Small intestine (tissue), 7 donors: ENCODE data around the gene LINGO4. TPM values are rescaled to one million over a fixed set of nuclear protein-coding genes. Genes with fewer than 3 reads are reported as not detected.

ENCODE experiments used
- DNase-seq, 2 donors: peaks; one replicate each; pipeline versions ENCODE4 v3.0.0 to v3.0.0-alpha.2; 2013
- FAIRE-seq: peaks from 2 replicates; lab custom pipeline; 2012; peaks lifted over from hg19 to GRCh38; lab: Jason Lieb, UNC
- H3K27ac ChIP-seq, 3 donors: one replicate each; pipeline ENCODE4 v1.5.1; 2013; ENCODE audit warnings: low read length in 2 of 3, mild to moderate bottlenecking in 2 of 3, control low read depth in 1 of 3, inconsistent platforms in 1 of 3, low read depth in 1 of 3, moderate library complexity in 1 of 3
- H3K27me3 ChIP-seq, 3 donors: one replicate each; pipeline ENCODE4 v1.6.1; 2013; ENCODE audit warnings: low read length in 3 of 3, inconsistent platforms in 1 of 3; ENCODE audit not compliant: control insufficient read depth in 3 of 3, insufficient read depth in 3 of 3
- H3K36me3 ChIP-seq, 3 donors: one replicate each; pipeline ENCODE4 v1.6.1; 2013; ENCODE audit warnings: low read length in 3 of 3, inconsistent platforms in 1 of 3, low read depth in 1 of 3, mild to moderate bottlenecking in 1 of 3, moderate library complexity in 1 of 3; ENCODE audit not compliant: control insufficient read depth in 3 of 3, insufficient read depth in 2 of 3
- H3K4me1 ChIP-seq, 3 donors: one replicate each; pipeline ENCODE4 v1.6.1; 2013; ENCODE audit warnings: low read length in 2 of 3, inconsistent platforms in 1 of 3, low read depth in 1 of 3, mild to moderate bottlenecking in 1 of 3, moderate library complexity in 1 of 3; ENCODE audit not compliant: control insufficient read depth in 3 of 3, insufficient read depth in 2 of 3
- H3K4me3 ChIP-seq, 3 donors: one replicate each; pipeline ENCODE4 v1.5.1; 2013; ENCODE audit warnings: low read length in 3 of 3, control low read depth in 1 of 3, inconsistent platforms in 1 of 3, low read depth in 1 of 3, mild to moderate bottlenecking in 1 of 3, moderate library complexity in 1 of 3
- H3K9me3 ChIP-seq, 2 donors: one replicate each; pipeline ENCODE4 v1.6.1; 2013; ENCODE audit warnings: low read depth in 1 of 2, low read length in 1 of 2; ENCODE audit not compliant: control insufficient read depth in 2 of 2, insufficient read depth in 1 of 2
- WGBS, 3 donors: extraction: QIAGEN DNeasy Blood & Tissue Kit; methylation state at CpG; one replicate each; pipeline ENCODE4 v1.1.7; 2013; 5-methylcytosine and 5-hydroxymethylcytosine counted together
- polyA plus RNA-seq, 4 donors: library from polyadenylated mRNA; stranded (reverse) in 3 of 4; unstranded in 1 of 4; fragments of 200-250 nt in 3 of 4; fragments of 120-200 nt in 1 of 4; gene quantifications; one replicate each; pipeline versions ENCODE4 v1.2.1 to v1.2.3, GENCODE V29; 2013
- donor health status: healthy with polysubstance abuse.
- donor health status: control.
- donor health status: control.
- donor health status: Bipolar disorder and iron deficiency.
- donor health status: healthy.

The LINGO4 gene
- polyA plus RNA-seq, 4 donors: 0.15 to 0.89 TPM; not detected in 2

GRCh38 chr1:151814426-151814825 is 9.2 kb upstream of the LINGO4 start:
- Histone ChIP-seq H3K27me3 (no peaks in the 10 kb centered on the region), H3K9me3 (no peaks in the 10 kb centered on the region), H3K36me3 (peaks cover 0 to 5% (median 2%) of the 10 kb centered on the region in 3 donors), H3K27ac (no peak overlapping the region), H3K4me1 (peaks cover 0 to 3% (median 0%) of the 10 kb centered on the region in 3 donors), H3K4me3 (no peak overlapping the region)
- WGBS, 3 donors: 86 to 88% (median 88%) methylated on average over 15 of the region's 15 CpGs
- no peak for DNase-seq
- FAIRE-seq: no peak

- no peaks in the 10 kb centered on the region for H3K27me3 ChIP-seq
- 84 to 87% (median 86%) methylated on average over 12 of the region's 12 CpGs for WGBS, 3 donors
- FAIRE-seq: no peak
- no peak for DNase-seq
- no peaks in the 10 kb centered on the region for H3K9me3 ChIP-seq
- no peak overlapping the region for H3K27ac ChIP-seq
- peaks cover 0 to 5% (median 2%) of the 10 kb centered on the region in 3 donors for H3K36me3 ChIP-seq
- H3K4me1 ChIP-seq: peaks cover 0 to 3% (median 0%) of the 10 kb centered on the region in 3 donors
- no peak overlapping the region for H3K4me3 ChIP-seq
These were observed 8.2 kb upstream of the LINGO4 start for GRCh38 chr1:151813271-151813977.

GRCh38 chr1:151811181-151811580 is 6.0 kb upstream of the LINGO4 start:
- WGBS, 3 donors: 85 to 94% (median 94%) methylated on average over 9 of the region's 9 CpGs
- Histone ChIP-seq H3K4me3 (no peak overlapping the region), H3K27me3 (no peaks in the 10 kb centered on the region), H3K36me3 (peaks cover 0 to 5% (median 2%) of the 10 kb centered on the region in 3 donors), H3K4me1 (no peaks in the 10 kb centered on the region), H3K27ac (no peak overlapping the region), H3K9me3 (no peaks in the 10 kb centered on the region)
- FAIRE-seq (no peak), DNase-seq (no peak)

GRCh38 chr1:151809985-151810556 is 4.9 kb upstream of the LINGO4 start:
- WGBS, 3 donors: 96 to 97% (median 97%) methylated on average over 1 of the region's 1 CpG
- H3K9me3 ChIP-seq: no peaks in the 10 kb centered on the region
- peaks cover 0 to 5% (median 2%) of the 10 kb centered on the region in 3 donors for H3K36me3 ChIP-seq

GRCh38 chr1:151809290-151809984 is 4.2 kb upstream of the LINGO4 start:
- Histone ChIP-seq H3K27me3 (peaks cover 0 to 12% (median 0%) of the 10 kb centered on the region in 3 donors), H3K9me3 (no peaks in the 10 kb centered on the region), H3K4me1 (no peaks in the 10 kb centered on the region), H3K4me3 (no peak overlapping the region), H3K36me3 (peaks cover 0 to 5% (median 0%) of the 10 kb centered on the region in 3 donors), H3K27ac (no peak overlapping the region)
- FAIRE-seq (no peak), DNase-seq (no peak)
- WGBS, 3 donors: 61 to 70% (median 66%) methylated on average over 8 of the region's 8 CpGs

More at GRCh38 chr1:151809985-151810556, 4.9 kb upstream of the LINGO4 start:
- peaks cover 0 to 7% (median 0%) of the 10 kb centered on the region in 3 donors for H3K27me3 ChIP-seq
- DNase-seq (no peak), FAIRE-seq (no peak)
- H3K4me1 ChIP-seq: no peaks in the 10 kb centered on the region
- no peak overlapping the region for H3K4me3 ChIP-seq
- no peak overlapping the region for H3K27ac ChIP-seq

GRCh38 chr1:151807766-151808165 is 2.5 kb upstream of the LINGO4 start:
- FAIRE-seq: no peak
- Histone ChIP-seq H3K9me3 (no peaks in the 10 kb centered on the region), H3K27ac (no peak overlapping the region), H3K4me1 (no peaks in the 10 kb centered on the region), H3K4me3 (no peak overlapping the region), H3K27me3 (peaks cover 0 to 22% (median 0%) of the 10 kb centered on the region in 3 donors), H3K36me3 (peaks cover 0 to 5% (median 0%) of the 10 kb centered on the region in 3 donors)
- WGBS, 3 donors: 54 to 56% (median 55%) methylated on average over 1 of the region's 1 CpG
- DNase-seq: no peak

GRCh38 chr1:151807131-151807530 is 1.9 kb upstream of the LINGO4 start:
- Histone ChIP-seq H3K27ac (no peak overlapping the region), H3K4me1 (no peaks in the 10 kb centered on the region), H3K9me3 (no peaks in the 10 kb centered on the region), H3K36me3 (peaks cover 0 to 5% (median 0%) of the 10 kb centered on the region in 3 donors), H3K4me3 (no peak overlapping the region), H3K27me3 (peaks cover 0 to 27% (median 0%) of the 10 kb centered on the region in 3 donors)
- DNase-seq (no peak), FAIRE-seq (no peak)
- WGBS, 3 donors: 58 to 74% (median 59%) methylated on average over 5 of the region's 5 CpGs

- Histone ChIP-seq H3K4me3 (no peak overlapping the region), H3K36me3 (peaks cover 0 to 3% (median 0%) of the 10 kb centered on the region in 3 donors), H3K9me3 (no peaks in the 10 kb centered on the region), H3K4me1 (no peaks in the 10 kb centered on the region), H3K27ac (no peak overlapping the region), H3K27me3 (peaks cover 0 to 30% (median 0%) of the 10 kb centered on the region in 3 donors)
- WGBS, 3 donors: 77 to 87% (median 83%) methylated on average over 7 of the region's 7 CpGs
- no peak for FAIRE-seq
- DNase-seq: no peak
These were observed 951 bp upstream of the LINGO4 start for GRCh38 chr1:151806170-151806569.
